GM10847 (cell line): Measurements from ENCODE around the gene PSME3IP1.

Source experiments
- POLR2A ChIP-seq: IDR thresholded peaks from 2 replicates; pipeline ENCODE4 v1.6.1; 2011; ENCODE audit not compliant: insufficient read length; ENCODE audit errors: extremely low read depth

Gene PSME3IP1

DNA sequence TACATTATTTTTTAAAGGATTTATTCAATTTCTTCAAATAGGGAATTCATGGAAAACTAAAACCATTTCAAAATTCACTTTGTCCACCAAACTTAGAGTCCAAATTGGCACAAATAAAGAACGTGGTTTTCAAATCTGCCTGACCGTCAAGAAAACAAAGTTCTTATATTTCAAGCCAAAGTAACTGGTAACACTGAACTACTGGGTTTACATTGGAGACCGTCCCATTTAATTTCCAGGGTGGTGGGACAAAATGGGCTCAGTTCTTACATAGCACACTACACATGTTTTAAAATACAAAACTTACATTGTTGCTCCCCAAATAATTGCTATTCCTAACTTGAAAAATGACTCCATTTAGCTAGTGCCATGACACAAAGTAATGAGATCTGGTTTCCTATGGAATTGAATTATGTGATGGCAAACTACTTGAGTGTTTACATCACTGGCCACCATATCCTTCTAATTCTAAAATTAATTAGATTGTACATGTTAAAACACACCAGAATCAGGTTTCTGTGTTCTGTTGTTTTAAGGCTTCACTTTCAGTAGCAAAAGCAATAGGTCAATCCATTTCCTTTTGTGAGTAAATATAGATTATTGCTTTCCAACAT, 6.5 kb downstream of the PSME3IP1 start:
- TF ChIP-seq POLR2A, result no peak

DNA sequence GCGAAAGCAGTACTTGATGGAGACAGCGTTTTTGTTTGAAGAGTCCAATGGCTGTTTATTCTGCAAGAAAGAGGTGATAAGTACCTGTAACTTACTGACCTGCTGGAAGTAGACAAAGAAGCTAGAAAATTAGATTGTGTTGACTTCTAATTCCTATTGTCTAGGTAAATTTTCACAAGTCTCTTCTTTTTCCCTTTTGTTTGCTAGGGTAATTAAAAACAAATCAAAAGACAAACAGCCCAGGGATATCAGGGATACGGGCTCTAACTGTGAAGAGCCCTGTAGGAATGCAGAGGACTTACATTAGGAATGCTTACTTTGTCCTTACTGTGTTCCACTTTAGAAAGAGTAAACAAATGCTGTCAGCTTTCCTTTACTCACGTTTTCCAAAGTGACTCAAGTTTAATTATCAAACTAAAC, 7.0 kb downstream of the PSME3IP1 start:
- no peak for TF ChIP-seq POLR2A

DNA sequence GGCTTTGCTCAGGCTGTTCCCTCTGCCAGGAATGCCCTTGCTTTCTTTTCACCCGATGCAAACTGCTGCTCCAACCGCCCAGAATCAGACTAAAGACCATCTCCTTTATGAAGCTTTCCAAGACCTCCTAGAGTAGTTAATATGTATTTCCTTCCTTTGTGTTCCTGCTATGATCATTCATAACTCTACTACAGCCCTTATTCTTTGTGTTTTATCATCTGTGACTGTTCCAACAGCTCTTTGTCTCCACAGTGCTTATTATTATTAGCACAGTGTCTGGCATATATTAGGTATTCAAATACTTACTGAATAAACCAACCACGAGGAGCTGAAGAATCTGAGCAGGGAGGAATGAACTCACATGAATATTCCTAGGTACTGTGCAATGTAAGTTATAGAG, 7.6 kb downstream of the PSME3IP1 start:
- no peak for TF ChIP-seq POLR2A

DNA sequence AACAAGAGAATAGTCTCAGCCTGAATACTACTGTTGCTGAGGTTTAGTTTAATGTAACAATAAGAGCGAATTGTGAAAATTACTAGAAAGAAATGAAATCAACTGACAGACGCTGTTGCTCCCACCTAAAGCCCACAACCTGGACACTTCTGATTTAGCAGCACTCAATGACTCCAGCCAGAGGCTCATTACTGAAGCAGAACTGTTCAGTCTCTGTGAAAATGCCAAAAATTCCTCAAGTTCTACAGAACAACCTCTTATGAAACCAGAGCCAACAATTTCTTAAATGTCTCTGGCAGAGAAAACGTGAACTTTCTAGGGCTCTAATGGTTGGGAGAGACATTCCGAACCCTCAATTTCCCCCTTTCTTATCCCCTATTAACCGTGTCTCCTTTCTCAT, 9.9 kb downstream of the PSME3IP1 start:
- no peak for TF ChIP-seq POLR2A

DNA sequence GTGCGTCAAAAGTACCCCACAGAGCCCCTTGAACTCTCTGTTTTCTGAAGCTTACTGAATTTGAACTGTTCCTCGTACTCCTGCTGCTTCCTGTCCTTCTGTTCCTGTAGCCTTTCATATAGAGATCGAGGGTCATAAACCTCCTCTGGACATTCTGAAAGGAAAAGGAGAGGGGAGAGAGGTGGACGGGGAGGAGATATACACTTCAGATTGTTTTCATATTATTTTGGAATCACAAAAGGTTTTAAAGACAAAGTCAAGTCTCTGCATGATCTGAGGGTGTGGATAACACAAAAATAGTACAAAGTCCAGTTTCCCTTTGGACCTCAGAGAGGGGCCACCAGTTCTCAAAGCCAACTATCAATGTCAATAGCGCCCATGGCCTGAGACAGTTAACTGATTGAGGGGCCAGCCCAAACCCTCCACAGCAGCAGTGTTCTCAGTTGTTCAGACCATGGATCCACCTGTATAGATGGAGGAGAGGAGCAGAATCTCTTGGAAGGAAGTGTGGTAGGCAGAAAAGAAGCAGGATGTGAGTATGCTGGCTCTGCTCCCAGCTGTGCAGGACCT, 13.0 kb downstream of the PSME3IP1 start:
- TF ChIP-seq POLR2A, result no peak

DNA sequence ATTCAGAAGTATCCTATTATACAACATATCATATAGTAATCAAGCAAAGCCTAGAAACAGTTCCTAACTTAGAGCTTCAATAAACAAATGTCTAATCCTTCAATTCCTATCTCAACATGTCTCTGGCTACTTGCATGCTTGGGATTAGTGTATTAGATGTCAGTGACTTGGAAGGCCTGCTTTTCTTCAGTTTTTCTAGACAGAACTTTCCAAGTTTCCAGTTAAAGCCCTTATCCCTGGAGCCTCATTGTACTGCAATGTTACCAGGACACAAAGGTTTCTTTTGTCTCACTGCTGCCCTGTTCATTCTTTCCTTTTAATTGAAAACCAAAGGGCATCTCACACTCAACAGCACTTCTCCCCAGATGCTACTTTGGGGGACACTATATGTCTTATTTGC, 16.5 kb downstream of the PSME3IP1 start:
- TF ChIP-seq POLR2A, result no peak

DNA sequence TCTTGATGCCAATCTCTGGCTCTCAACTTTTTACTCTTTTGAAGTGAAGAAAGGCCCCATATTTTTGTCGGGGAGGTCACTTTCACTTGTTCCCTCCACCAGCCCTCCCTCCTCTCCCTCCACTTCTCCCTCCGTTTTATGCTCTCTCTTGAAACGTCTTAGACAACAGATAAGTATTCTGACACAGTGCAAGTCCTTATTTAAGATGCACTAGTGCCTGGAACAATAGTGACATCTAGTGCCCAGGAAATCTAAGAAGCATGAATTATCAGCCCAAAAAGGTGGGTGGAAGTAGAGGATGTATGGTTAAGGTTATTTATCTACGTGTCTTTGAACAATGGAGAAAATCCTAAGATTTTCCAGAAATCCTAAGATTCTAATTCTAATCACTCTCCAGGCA, 17.9 kb downstream of the PSME3IP1 start:
- TF ChIP-seq POLR2A, result no peak

DNA sequence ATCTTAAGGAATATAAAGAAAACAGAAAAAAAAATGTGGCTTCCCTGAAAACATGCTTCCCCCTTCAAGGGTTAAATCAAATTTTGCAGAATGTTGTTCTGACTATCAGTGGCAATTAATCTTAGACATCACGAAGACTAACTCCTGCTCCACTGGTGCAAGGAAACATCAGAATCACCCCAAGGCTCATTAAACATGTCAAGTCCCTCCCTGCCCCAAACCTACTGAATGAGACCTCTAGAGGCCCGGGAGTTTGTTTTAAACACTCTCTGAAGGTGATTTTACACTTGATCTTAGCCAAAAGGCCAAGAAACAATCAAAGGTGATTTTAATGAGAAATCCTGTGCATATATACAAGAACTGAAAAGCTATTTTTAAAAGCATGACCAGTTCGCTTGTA, 18.3 kb downstream of the PSME3IP1 start:
- TF ChIP-seq POLR2A, result no peak

DNA sequence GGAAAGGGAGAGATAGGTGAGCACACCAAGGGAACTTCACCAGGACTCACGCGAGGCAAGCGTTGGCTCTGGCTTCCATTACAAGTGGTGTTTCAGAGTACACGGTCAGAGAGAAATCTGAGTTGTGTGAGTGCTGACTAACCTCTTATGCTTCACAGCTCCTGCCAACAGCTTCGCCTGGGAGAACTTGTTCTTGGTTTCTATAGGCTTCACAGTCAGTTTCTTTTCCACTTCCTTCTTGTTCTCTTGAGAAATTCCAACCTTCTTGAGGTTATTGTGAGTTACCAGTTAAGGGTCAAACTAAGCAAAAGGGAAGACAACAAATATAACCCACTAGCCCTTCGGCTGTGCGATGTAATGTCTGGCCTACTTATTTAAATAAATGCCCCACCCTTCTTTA, 18.9 kb downstream of the PSME3IP1 start:
- no peak for TF ChIP-seq POLR2A

DNA sequence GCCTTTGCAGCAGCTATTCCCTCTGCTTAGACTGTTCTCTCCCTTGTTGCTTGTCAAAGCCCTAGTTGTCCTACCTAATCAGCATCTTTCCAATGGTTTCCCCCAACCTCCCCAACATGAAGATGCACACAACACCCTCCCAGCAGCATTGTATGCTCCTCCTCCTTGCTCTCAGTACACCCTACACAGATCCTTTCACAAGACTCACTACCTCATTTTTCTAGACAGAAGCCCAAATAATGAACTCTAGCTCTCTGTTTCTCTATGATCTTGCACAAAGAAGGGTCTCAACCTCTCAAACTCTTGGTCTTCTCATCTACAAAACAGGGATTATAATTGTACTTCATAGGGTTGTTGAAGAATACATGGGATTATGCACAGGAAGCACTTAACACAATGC, 19.4 kb downstream of the PSME3IP1 start:
- TF ChIP-seq POLR2A, result no peak

DNA sequence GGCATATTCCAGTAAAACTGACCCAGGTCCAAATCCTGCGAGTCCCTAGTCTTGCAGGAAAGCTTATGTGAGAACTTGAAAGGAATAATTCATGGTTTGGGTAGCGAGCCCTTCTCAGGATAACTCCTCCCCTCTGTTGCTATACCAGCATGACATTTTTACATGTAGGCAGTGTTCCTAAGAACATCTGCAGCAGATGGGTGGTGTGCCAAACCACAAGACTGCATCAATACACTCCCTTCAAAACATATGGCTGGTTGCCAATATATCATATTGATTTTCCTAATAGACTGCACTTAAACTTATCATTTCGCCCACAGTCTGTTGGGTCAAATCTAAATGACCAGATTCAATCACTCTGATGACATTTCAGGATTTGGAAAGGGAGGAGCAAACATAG, 19.9 kb downstream of the PSME3IP1 start:
- no peak for TF ChIP-seq POLR2A

DNA sequence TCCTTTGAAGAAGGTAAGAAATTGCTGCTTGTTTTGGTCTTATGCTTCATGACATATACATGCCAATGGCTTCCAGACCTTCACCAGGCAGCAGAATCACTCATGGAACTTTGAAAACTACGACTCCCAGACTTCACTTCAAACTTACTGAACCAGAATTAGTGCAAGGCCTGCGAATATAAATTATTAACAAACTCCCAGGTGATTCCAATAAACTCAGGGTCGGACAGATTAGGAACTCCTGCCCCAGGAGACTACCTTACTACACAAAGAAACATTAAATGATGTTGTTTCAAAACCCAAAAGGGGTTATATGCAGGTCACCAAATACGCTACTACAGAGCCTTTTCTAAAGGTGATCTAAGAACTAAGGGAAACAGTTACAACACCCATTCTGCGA, 20.4 kb downstream of the PSME3IP1 start:
- no peak for TF ChIP-seq POLR2A

DNA sequence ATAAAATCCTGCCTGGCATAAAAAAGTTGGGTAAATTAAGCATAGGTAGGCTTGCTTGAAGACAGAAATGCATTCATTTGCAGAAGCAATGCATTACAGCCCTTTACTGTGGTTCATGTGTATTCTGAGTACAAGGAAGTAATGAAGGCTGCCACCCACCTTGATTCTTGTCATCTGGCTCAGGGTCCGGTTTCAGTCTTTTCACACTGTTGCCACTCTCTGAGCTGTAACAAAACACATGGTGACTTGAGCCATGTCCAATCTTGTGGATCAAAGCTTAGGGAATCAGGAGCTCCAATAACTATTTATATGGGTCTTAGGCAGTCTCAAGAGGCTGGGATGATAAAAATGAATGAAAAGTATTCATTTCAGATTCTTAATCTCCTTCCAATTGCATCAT, 22.0 kb downstream of the PSME3IP1 start:
- no peak for TF ChIP-seq POLR2A

DNA sequence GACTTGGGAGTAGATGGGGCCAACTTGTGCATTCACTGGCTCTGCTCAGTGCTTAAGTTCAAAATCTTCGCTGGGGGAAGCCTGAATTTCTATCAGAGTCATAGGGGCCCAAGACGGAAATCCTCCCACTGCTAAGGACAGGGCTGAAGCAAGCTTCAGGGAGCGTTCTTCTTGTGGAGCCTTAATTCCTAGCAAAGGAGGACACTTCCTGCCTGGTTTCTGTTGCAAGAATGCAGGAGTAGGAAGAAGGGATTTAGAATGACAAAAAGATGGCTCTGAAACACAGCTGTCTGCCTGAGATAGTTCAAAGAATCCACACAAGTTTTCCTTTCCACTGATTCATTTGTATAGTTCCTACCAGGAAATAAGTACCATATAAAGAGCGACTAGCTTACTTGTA, 26.4 kb downstream of the PSME3IP1 start:
- TF ChIP-seq POLR2A, result no peak

DNA sequence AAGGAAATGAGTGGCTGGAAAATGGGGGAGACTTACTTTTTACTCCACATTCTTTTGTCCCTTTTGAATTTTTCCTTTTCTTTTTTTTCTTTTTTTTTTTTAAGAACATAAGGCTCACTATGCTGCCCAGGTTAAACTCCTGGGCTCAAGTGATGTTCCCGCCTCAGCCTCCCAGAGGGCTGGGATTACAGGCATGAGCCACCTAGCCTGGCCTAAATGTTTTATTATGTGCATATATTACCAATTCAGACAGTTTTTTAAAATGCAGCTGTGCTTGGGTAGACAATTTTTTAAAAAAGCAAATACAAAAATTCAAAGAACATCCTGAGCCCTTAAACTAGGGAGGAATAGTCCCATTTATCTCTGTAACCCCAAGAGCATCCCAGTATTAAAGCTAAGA, 28.3 kb downstream of the PSME3IP1 start:
- no peak for TF ChIP-seq POLR2A

DNA sequence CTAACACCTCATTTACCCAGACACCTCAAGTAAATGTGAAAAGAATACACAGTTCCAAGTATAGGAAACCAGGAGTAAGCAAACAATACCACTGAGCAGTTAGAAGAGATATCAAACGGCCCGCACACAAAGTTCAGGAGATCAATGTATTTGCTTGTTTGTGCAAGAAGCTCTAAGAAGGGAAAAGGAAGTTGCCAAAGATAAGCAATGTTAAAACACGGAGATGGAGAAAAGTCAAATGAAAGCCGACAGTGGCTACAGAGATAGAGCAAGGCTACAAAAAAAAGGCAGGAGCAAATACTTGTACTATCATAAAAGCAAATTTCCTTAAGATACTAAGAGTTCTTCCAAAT, 29.5 kb downstream of the PSME3IP1 start:
- TF ChIP-seq POLR2A, result no peak

DNA sequence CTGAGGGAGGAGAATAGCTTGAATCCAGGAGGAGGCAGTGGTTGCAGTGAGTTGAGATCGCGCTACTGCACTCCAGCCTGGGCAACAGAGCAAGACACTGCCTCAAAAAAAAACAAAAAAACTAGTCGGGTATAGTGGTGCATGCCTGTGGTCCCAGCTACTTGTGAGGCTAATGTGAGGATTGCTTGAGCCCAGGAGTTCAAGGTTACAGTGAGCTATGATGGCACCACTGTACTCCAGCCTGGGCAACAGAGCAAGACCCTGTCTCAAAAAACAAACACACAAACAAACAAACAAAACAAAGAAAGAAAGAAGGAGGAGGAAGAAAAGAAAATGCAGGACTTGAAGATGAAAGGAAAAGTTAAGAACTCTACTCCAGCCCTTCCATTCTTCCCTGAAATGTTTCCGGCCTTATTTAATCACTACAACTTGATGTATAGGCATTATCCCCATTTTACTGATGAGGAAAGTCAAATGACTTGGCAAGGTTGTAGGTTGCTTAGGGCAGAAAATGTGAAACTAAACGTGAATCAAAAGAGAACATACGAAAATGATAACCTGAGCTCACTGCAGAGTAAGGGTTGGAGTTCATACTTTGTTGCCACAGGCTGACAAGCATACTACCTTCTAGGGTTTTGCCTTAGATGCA, 30.0 kb downstream of the PSME3IP1 start:
- TF ChIP-seq POLR2A, result no peak
